Measurements from ENCODE around the gene BCAS3.

Gene BCAS3

DNA sequence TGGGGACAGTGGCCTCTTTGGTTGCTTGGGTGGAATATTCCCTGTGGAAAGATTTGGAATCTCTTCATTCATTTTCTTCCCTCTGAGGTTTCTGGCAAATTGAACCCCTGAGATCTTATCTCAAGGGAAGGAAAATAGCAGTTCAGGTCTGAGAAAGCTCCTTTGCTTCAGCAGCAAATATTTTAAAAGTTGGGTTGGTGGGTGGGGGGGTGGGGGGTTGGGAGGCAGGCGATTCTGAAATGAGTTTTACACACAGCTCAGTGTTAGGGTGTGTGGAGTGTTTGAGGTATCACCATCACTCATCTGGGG is 728.8 kb downstream of the BCAS3 start:
- Histone ChIP-seq H3K27me3 (ENCODE audit: insufficient read depth, low read length) (peaks cover 10% of the 10 kb centered on the region; the same call in 1 of the 2 replicates), H4K20me1 (ENCODE audit: insufficient read depth, low read length) (no peaks in the 10 kb centered on the region)
- no peak for TF ChIP-seq EZH2 (IDR thresholded peaks at IDR 0.05; ENCODE audit: borderline replicate concordance, low read length)
- TF ChIP-seq, protein P1, sequence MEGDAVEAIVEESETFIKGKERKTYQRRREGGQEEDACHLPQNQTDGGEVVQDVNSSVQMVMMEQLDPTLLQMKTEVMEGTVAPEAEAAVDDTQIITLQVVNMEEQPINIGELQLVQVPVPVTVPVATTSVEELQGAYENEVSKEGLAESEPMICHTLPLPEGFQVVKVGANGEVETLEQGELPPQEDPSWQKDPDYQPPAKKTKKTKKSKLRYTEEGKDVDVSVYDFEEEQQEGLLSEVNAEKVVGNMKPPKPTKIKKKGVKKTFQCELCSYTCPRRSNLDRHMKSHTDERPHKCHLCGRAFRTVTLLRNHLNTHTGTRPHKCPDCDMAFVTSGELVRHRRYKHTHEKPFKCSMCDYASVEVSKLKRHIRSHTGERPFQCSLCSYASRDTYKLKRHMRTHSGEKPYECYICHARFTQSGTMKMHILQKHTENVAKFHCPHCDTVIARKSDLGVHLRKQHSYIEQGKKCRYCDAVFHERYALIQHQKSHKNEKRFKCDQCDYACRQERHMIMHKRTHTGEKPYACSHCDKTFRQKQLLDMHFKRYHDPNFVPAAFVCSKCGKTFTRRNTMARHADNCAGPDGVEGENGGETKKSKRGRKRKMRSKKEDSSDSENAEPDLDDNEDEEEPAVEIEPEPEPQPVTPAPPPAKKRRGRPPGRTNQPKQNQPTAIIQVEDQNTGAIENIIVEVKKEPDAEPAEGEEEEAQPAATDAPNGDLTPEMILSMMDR (IDR thresholded peaks at IDR 0.05; ENCODE audit: low read length): no peak

GRCh38 chr17:61406971-61407911 is 729.6 kb downstream of the BCAS3 start:
- no peaks in the 10 kb centered on the region for H3F3A ChIP-seq (ENCODE audit: insufficient read depth, low read length)
- H3K4me1 ChIP-seq (ENCODE audit: insufficient read depth, low read length, severe bottlenecking): peaks cover 38% of the 10 kb centered on the region
- no peak overlapping the region for H3K9ac ChIP-seq (ENCODE audit: low read length)
- H3K36me3 ChIP-seq (ENCODE audit: insufficient read depth, low read length): no peaks in the 10 kb centered on the region
- no peak overlapping the region for H2AFZ ChIP-seq (ENCODE audit: low read length)
- H3K27ac ChIP-seq (ENCODE audit: low read depth, low read length, poor library complexity, severe bottlenecking): no peak overlapping the region
- peaks cover 10% of the 10 kb centered on the region; the same call in 1 of the 2 replicates for H3K27me3 ChIP-seq (ENCODE audit: insufficient read depth, low read length)
- H4K20me1 ChIP-seq (ENCODE audit: insufficient read depth, low read length): no peaks in the 10 kb centered on the region
- no peaks in the 10 kb centered on the region for H3K9me3 ChIP-seq (ENCODE audit: low read length)
- no peaks in the 10 kb centered on the region for H3K79me2 ChIP-seq (ENCODE audit: insufficient read depth, low read length)
- H3K4me3 ChIP-seq (ENCODE audit: low read depth, low read length, poor library complexity, severe bottlenecking): no peak overlapping the region
- TF ChIP-seq, protein P1 (IDR thresholded peaks at IDR 0.05; ENCODE audit: low read length): no peak
- no peak for TF ChIP-seq EZH2 (IDR thresholded peaks at IDR 0.05; ENCODE audit: borderline replicate concordance, low read length)
- no peak overlapping the region for H3K4me2 ChIP-seq (ENCODE audit: low read length)
- H3K9me2 ChIP-seq (ENCODE audit: low read depth, low read length): no peaks in the 10 kb centered on the region

More for the DNA sequence above, 728.8 kb downstream of the BCAS3 start:
- Histone ChIP-seq H2AFZ (ENCODE audit: low read length) (no peak overlapping the region), H3K9me2 (ENCODE audit: low read depth, low read length) (no peaks in the 10 kb centered on the region), H3F3A (ENCODE audit: insufficient read depth, low read length) (no peaks in the 10 kb centered on the region), H3K4me3 (ENCODE audit: low read depth, low read length, poor library complexity, severe bottlenecking) (no peak overlapping the region), H3K4me2 (ENCODE audit: low read length) (no peak overlapping the region), H3K27ac (ENCODE audit: low read depth, low read length, poor library complexity, severe bottlenecking) (no peak overlapping the region), H3K79me2 (ENCODE audit: insufficient read depth, low read length) (no peaks in the 10 kb centered on the region), H3K9me3 (ENCODE audit: low read length) (no peaks in the 10 kb centered on the region), H3K9ac (ENCODE audit: low read length) (no peak overlapping the region), H3K36me3 (ENCODE audit: insufficient read depth, low read length) (no peaks in the 10 kb centered on the region), H3K4me1 (ENCODE audit: insufficient read depth, low read length, severe bottlenecking) (peaks cover 30% of the 10 kb centered on the region)

DNA sequence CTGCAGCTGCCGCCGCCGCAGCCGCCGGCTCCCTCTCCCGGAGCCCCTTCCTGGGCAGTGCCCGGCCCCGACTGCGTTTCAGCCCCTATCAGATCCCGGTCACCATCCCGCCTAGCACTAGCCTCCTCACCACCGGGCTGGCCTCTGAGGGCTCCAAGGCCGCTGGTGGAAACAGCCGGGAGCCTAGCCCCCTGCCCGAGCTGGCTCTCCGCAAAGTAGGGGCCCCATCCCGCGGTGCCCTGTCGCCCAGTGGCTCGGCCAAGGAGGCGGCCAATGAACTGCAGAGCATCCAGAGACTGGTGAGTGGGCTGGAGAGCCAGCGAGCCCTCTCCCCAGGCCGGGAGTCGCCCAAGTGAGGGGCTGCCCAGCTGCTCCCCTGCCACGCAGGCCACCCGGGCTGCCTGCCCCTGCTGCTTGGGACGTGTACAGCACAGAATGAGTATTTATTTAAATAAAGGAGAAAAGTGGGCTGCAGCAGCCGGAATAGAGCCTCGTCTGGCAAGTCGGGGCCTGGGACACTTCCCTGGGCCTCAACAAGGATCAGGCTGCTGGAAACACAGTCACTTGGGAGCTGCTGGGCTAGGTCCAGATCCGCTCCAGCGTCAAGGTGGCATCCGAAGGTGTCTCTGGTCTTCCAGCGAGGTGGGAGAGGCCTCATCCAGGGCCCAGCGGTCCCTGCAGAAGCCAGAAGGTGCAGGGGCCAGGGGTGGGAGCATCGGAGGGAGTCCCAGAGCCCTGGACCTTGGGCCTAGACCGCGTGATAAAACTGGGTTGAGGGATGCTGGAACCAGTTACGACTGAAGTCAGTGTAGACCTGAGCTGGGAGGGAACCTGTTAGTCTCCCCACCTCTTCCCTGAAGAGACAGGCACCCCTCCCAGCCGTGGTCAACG is 730.7 kb downstream of the BCAS3 start:
- Histone ChIP-seq H3K27me3 (ENCODE audit: insufficient read depth, low read length) (peaks cover 10% of the 10 kb centered on the region; the same call in 1 of the 2 replicates), H3K4me2 (ENCODE audit: low read length) (peak overlapping the region; percentile 98; the same call in 1 of the 2 replicates), H3K4me1 (ENCODE audit: insufficient read depth, low read length, severe bottlenecking) (peaks cover 35% of the 10 kb centered on the region), H4K20me1 (ENCODE audit: insufficient read depth, low read length) (no peaks in the 10 kb centered on the region), H3K4me3 (ENCODE audit: low read depth, low read length, poor library complexity, severe bottlenecking) (peak overlapping the region; percentile 59), H3K27ac (ENCODE audit: low read depth, low read length, poor library complexity, severe bottlenecking) (no peak overlapping the region), H3F3A (ENCODE audit: insufficient read depth, low read length) (no peaks in the 10 kb centered on the region), H2AFZ (ENCODE audit: low read length) (no peak overlapping the region), H3K9ac (ENCODE audit: low read length) (no peak overlapping the region), H3K9me3 (ENCODE audit: low read length) (no peaks in the 10 kb centered on the region), H3K36me3 (ENCODE audit: insufficient read depth, low read length) (no peaks in the 10 kb centered on the region), H3K79me2 (ENCODE audit: insufficient read depth, low read length) (no peaks in the 10 kb centered on the region), H3K9me2 (ENCODE audit: low read depth, low read length) (no peaks in the 10 kb centered on the region)
- no peak for TF ChIP-seq EZH2 (IDR thresholded peaks at IDR 0.05; ENCODE audit: borderline replicate concordance, low read length)
- TF ChIP-seq, protein P1 (IDR thresholded peaks at IDR 0.05; ENCODE audit: low read length): no peak

Data from OCI-LY1 (cell line).